ENCODE data around the gene PRMT7. TPM values are rescaled to one million over a fixed set of nuclear protein-coding genes. Genes with fewer than 3 reads are reported as not detected.

The PRMT7 gene
- total RNA-seq, 5 donors from 2014 or later (not counting 1 experiment from before 2014, with no cell fraction given) = 80.1 to 92.4 (median 87.2) TPM

GRCh38 chr16:68369697-68370580, 59.1 kb downstream of the PRMT7 start:
- Mint-ChIP-seq H3K9me3 (no peaks in the 10 kb centered on the region), H3K36me3 (no peaks in the 10 kb centered on the region), H3K27ac (peak overlapping the region; percentile 61 to 73), H3K27me3 (peaks cover 2 to 4% of the 10 kb centered on the region in 2 donors), H3K4me1 (peaks cover 45 to 54% (median 48%) of the 10 kb centered on the region in 3 donors), H3K4me3 (peak overlapping the region in 2 of 3 donors; percentile 46 to 75)
- ChIA-PET POLR2A (interaction anchor here in 1 of 2 donors (0.5 kb wide), 1 partner anchor 12 kb away, joined by 3 read pairs; no protein-coding TSS in a partner anchor), CTCF (interaction anchor here (0.6 to 0.7 kb wide), 2 partner anchors 493 to 679 kb away, joined by 3 to 9 read pairs; no protein-coding TSS in a partner anchor)
- WGBS (ENCODE audit: insufficient coverage) = 60% methylated on average over 14 of the region's 23 CpGs
- peak in 10 of 35 experiments; percentile 11 to 46 (median 24) for DNase-seq
- Histone ChIP-seq H3K4me3 (ENCODE audit: control insufficient read depth in 1 of 2, extremely low read depth in 1 of 2, low read length in 1 of 2) (peak overlapping the region; percentile 12 to 32), H3K27me3 (replicated peaks in 1 of 2; ENCODE audit: control insufficient read depth in 2 of 2, extremely low read depth in 1 of 2, insufficient read depth in 2 of 2, low read length in 1 of 2) (peaks cover 0 to 42% of the 10 kb centered on the region in 2 experiments), H3K4me1 (ENCODE audit: control insufficient read depth in 1 of 2, extremely low read depth in 1 of 2, insufficient read depth in 2 of 2, low read length in 2 of 2) (peaks cover 15 to 60% of the 10 kb centered on the region in 2 experiments), H3K36me3 (ENCODE audit: control insufficient read depth in 2 of 2, extremely low read depth in 1 of 2, insufficient read depth in 1 of 2, low read length in 1 of 2) (no peaks in the 10 kb centered on the region), H3K9me3 (no peaks in the 10 kb centered on the region), H3K27ac (ENCODE audit: low read length) (no peak overlapping the region)
- peak; percentile 28 to 48 (median 32) for ATAC-seq (replicated peaks in 1 of 4)

GRCh38 chr16:68370581-68371275, 59.9 kb downstream of the PRMT7 start:
- WGBS (ENCODE audit: insufficient coverage) = 34% methylated on average over 29 of the region's 32 CpGs
- ChIA-PET CTCF (no interaction called here), POLR2A (no interaction called here)
- Histone ChIP-seq H3K4me1 (ENCODE audit: control insufficient read depth in 1 of 2, extremely low read depth in 1 of 2, insufficient read depth in 2 of 2, low read length in 2 of 2) (peaks cover 15 to 60% of the 10 kb centered on the region in 2 experiments), H3K4me3 (ENCODE audit: control insufficient read depth in 1 of 2, extremely low read depth in 1 of 2, low read length in 1 of 2) (peak overlapping the region in 1 of 2 donors; percentile 32), H3K27me3 (replicated peaks in 1 of 2; ENCODE audit: control insufficient read depth in 2 of 2, extremely low read depth in 1 of 2, insufficient read depth in 2 of 2, low read length in 1 of 2) (peaks cover 0 to 42% of the 10 kb centered on the region in 2 experiments), H3K36me3 (ENCODE audit: control insufficient read depth in 2 of 2, extremely low read depth in 1 of 2, insufficient read depth in 1 of 2, low read length in 1 of 2) (no peaks in the 10 kb centered on the region), H3K27ac (ENCODE audit: low read length) (peak overlapping the region; percentile 32), H3K9me3 (no peaks in the 10 kb centered on the region)
- Mint-ChIP-seq H3K9me3 (no peaks in the 10 kb centered on the region), H3K36me3 (no peaks in the 10 kb centered on the region), H3K27me3 (peaks cover 2 to 4% of the 10 kb centered on the region in 2 donors), H3K4me1 (peaks cover 45 to 49% (median 48%) of the 10 kb centered on the region in 3 donors), H3K4me3 (peak overlapping the region in 2 of 3 donors; percentile 46 to 75), H3K27ac (peak overlapping the region; percentile 61 to 73)
- ATAC-seq (replicated peaks in 1 of 4) = peak; percentile 72 to 77 (median 73)
- peak; percentile 23 to 66 (median 48) for DNase-seq

DNA sequence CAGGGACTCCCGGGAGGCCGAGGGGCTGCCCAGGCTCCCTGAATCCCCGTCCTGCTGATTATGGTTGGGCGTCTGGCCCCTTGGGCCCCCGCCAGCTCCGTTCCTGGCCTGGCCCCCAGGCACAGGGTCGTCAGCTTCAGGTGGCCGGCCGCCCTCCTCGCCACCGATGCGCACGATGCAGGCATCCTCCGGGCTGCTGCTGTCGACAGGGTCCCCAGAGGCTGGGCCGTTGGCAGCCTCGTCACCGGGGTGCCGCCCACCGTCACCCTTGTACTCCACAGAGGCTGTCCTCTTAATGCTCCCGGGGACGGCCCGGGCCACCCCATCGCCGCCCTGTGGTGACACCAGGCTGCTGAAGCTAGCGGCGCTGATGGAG, 60.4 kb downstream of the PRMT7 start:
- H3K4me3 ChIP-seq (ENCODE audit: control insufficient read depth in 1 of 2, extremely low read depth in 1 of 2, low read length in 1 of 2) = no peak overlapping the region
- Mint-ChIP-seq H3K9me3 (no peaks in the 10 kb centered on the region), H3K27me3 (peaks cover 1 to 2% of the 10 kb centered on the region in 2 donors), H3K4me1 (peaks cover 43 to 46% (median 44%) of the 10 kb centered on the region in 3 donors), H3K36me3 (no peaks in the 10 kb centered on the region), H3K4me3 (peak overlapping the region in 1 of 3 donors; percentile 75), H3K27ac (no peak overlapping the region)
- POLR2A ChIA-PET = no interaction called here
- DNase-seq (no peak), ATAC-seq (replicated peaks in 1 of 4) (no peak)
- no peaks in the 10 kb centered on the region for H3K9me3 ChIP-seq
- CTCF ChIA-PET = no interaction called here
- peak overlapping the region; percentile 32 for H3K27ac ChIP-seq (ENCODE audit: low read length)
- no peaks in the 10 kb centered on the region for H3K36me3 ChIP-seq (ENCODE audit: control insufficient read depth in 2 of 2, extremely low read depth in 1 of 2, insufficient read depth in 1 of 2, low read length in 1 of 2)
- peaks cover 15 to 57% of the 10 kb centered on the region in 2 experiments for H3K4me1 ChIP-seq (ENCODE audit: control insufficient read depth in 1 of 2, extremely low read depth in 1 of 2, insufficient read depth in 2 of 2, low read length in 2 of 2)
- peaks cover 0 to 38% of the 10 kb centered on the region in 2 experiments for H3K27me3 ChIP-seq (replicated peaks in 1 of 2; ENCODE audit: control insufficient read depth in 2 of 2, extremely low read depth in 1 of 2, insufficient read depth in 2 of 2, low read length in 1 of 2)
- WGBS (ENCODE audit: insufficient coverage) = 97% methylated on average over 27 of the region's 27 CpGs

- Histone ChIP-seq H3K27me3 (replicated peaks in 1 of 2; ENCODE audit: control insufficient read depth in 2 of 2, extremely low read depth in 1 of 2, insufficient read depth in 2 of 2, low read length in 1 of 2) (peaks cover 0 to 39% of the 10 kb centered on the region in 2 experiments), H3K4me1 (ENCODE audit: control insufficient read depth in 1 of 2, extremely low read depth in 1 of 2, insufficient read depth in 2 of 2, low read length in 2 of 2) (peaks cover 15 to 56% of the 10 kb centered on the region in 2 experiments), H3K27ac (ENCODE audit: low read length) (no peak overlapping the region), H3K4me3 (ENCODE audit: control insufficient read depth in 1 of 2, extremely low read depth in 1 of 2, low read length in 1 of 2) (no peak overlapping the region), H3K9me3 (no peaks in the 10 kb centered on the region), H3K36me3 (ENCODE audit: control insufficient read depth in 2 of 2, extremely low read depth in 1 of 2, insufficient read depth in 1 of 2, low read length in 1 of 2) (no peaks in the 10 kb centered on the region)
- no peak overlapping the region for H3K4me3 Mint-ChIP-seq
- no peak overlapping the region for H3K27ac Mint-ChIP-seq
- ChIA-PET CTCF (no interaction called here), POLR2A (no interaction called here)
- peaks cover 42 to 44% (median 43%) of the 10 kb centered on the region in 3 donors for H3K4me1 Mint-ChIP-seq
- DNase-seq (no peak), ATAC-seq (replicated peaks in 1 of 4) (no peak)
- 97% methylated on average over 33 of the region's 40 CpGs for WGBS (ENCODE audit: insufficient coverage)
- no peaks in the 10 kb centered on the region for H3K36me3 Mint-ChIP-seq
- peaks cover 0 to 2% of the 10 kb centered on the region in 2 donors for H3K27me3 Mint-ChIP-seq
- no peaks in the 10 kb centered on the region for H3K9me3 Mint-ChIP-seq
These were observed 61.0 kb downstream of the PRMT7 start for GRCh38 chr16:68371706-68372380.

DNA sequence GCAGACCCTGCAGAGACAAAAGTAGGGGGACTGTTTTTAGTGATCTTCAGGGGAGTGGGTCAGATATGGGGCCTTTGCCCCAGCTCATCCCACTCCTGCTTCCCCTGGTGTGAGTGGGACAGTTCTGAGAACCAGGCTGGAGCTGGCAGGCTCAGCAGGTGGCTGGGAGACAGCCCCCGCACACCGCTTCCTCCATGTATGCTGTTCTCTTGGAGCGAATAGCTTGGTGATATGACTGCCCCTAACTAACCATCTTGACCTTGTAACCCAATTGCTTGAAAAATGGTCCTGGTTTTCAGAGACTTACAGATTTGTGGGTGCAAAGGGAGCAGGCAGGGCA, 61.5 kb downstream of the PRMT7 start:
- no peaks in the 10 kb centered on the region for H3K36me3 Mint-ChIP-seq
- Histone ChIP-seq H3K4me1 (ENCODE audit: control insufficient read depth in 1 of 2, extremely low read depth in 1 of 2, insufficient read depth in 2 of 2, low read length in 2 of 2) (peaks cover 15 to 51% of the 10 kb centered on the region in 2 experiments), H3K27me3 (replicated peaks in 1 of 2; ENCODE audit: control insufficient read depth in 2 of 2, extremely low read depth in 1 of 2, insufficient read depth in 2 of 2, low read length in 1 of 2) (peaks cover 0 to 36% of the 10 kb centered on the region in 2 experiments)

GRCh38 chr16:68372806-68373205, 62.0 kb downstream of the PRMT7 start:
- no peak for DNase-seq

More for the DNA sequence above, 61.5 kb downstream of the PRMT7 start:
- Mint-ChIP-seq H3K27ac (no peak overlapping the region), H3K27me3 (peaks cover 0 to 2% of the 10 kb centered on the region in 2 donors), H3K4me1 (peaks cover 40 to 41% (median 41%) of the 10 kb centered on the region in 3 donors), H3K9me3 (no peaks in the 10 kb centered on the region), H3K4me3 (no peak overlapping the region)
- no peak for DNase-seq
- H3K4me3 ChIP-seq (ENCODE audit: control insufficient read depth in 1 of 2, extremely low read depth in 1 of 2, low read length in 1 of 2) = no peak overlapping the region
- CTCF ChIA-PET = no interaction called here
- WGBS (ENCODE audit: insufficient coverage) = 87% methylated on average over 3 of the region's 3 CpGs
- no peak for ATAC-seq (replicated peaks in 1 of 4)
- no peaks in the 10 kb centered on the region for H3K36me3 ChIP-seq (ENCODE audit: control insufficient read depth in 2 of 2, extremely low read depth in 1 of 2, insufficient read depth in 1 of 2, low read length in 1 of 2)
- no peak overlapping the region for H3K27ac ChIP-seq (ENCODE audit: low read length)
- H3K9me3 ChIP-seq = no peaks in the 10 kb centered on the region
- POLR2A ChIA-PET = no interaction called here

More at GRCh38 chr16:68372806-68373205, 62.0 kb downstream of the PRMT7 start:
- Mint-ChIP-seq H3K4me3 (no peak overlapping the region), H3K9me3 (no peaks in the 10 kb centered on the region), H3K36me3 (no peaks in the 10 kb centered on the region), H3K4me1 (peaks cover 36 to 37% (median 36%) of the 10 kb centered on the region in 3 donors), H3K27me3 (peaks cover 0 to 2% of the 10 kb centered on the region in 2 donors), H3K27ac (no peak overlapping the region)
- no peak overlapping the region for H3K4me3 ChIP-seq (ENCODE audit: control insufficient read depth in 1 of 2, extremely low read depth in 1 of 2, low read length in 1 of 2)
- POLR2A ChIA-PET = no interaction called here
- H3K36me3 ChIP-seq (ENCODE audit: control insufficient read depth in 2 of 2, extremely low read depth in 1 of 2, insufficient read depth in 1 of 2, low read length in 1 of 2) = no peaks in the 10 kb centered on the region
- H3K4me1 ChIP-seq (ENCODE audit: control insufficient read depth in 1 of 2, extremely low read depth in 1 of 2, insufficient read depth in 2 of 2, low read length in 2 of 2) = peaks cover 15 to 46% of the 10 kb centered on the region in 2 experiments
- no peak for ATAC-seq (replicated peaks in 1 of 4)
- no peak overlapping the region for H3K27ac ChIP-seq (ENCODE audit: low read length)
- CTCF ChIA-PET = no interaction called here
- no peaks in the 10 kb centered on the region for H3K9me3 ChIP-seq
- WGBS (ENCODE audit: insufficient coverage) = 86% methylated on average over 8 of the region's 8 CpGs
- H3K27me3 ChIP-seq (replicated peaks in 1 of 2; ENCODE audit: control insufficient read depth in 2 of 2, extremely low read depth in 1 of 2, insufficient read depth in 2 of 2, low read length in 1 of 2) = peaks cover 0 to 32% of the 10 kb centered on the region in 2 experiments

Measured in T-cell (primary cell).